Fibroblast of lung (primary cell): ENCODE results near the gene CLCA1. TPM values are rescaled to one million over a fixed set of nuclear protein-coding genes. Genes with fewer than 3 reads are reported as not detected.

Experiments used
- DNase-seq, 2 donors: peaks; one replicate each; pipeline versions ENCODE4 v3.0.0 to v3.0.0-alpha.2; 2010; ENCODE audit warnings: low read depth in 2 of 2
- H2AFZ ChIP-seq: 2 replicates; pipeline ENCODE4 v1.5.1; 2012; ENCODE audit warnings: low read length, control low read depth, inconsistent platforms
- H3K27ac ChIP-seq: 2 replicates; pipeline ENCODE4 v1.5.1; 2011; ENCODE audit warnings: low read length, control low read depth; ENCODE audit not compliant: insufficient read depth
- H3K27me3 ChIP-seq: 2 replicates; pipeline ENCODE4 v1.5.1; 2011; ENCODE audit warnings: mild to moderate bottlenecking, low read length; ENCODE audit not compliant: control insufficient read depth, insufficient read depth
- H3K36me3 ChIP-seq: 2 replicates; pipeline ENCODE4 v1.5.1; 2011; ENCODE audit warnings: low read length; ENCODE audit not compliant: control insufficient read depth, insufficient read depth
- H3K4me1 ChIP-seq: 2 replicates; pipeline ENCODE4 v1.5.1; 2011; ENCODE audit warnings: low read length; ENCODE audit not compliant: control insufficient read depth, insufficient read depth; ENCODE audit errors: extremely low read depth
- H3K4me2 ChIP-seq: 2 replicates; pipeline ENCODE4 v1.5.1; 2011; ENCODE audit warnings: low read length, control low read depth; ENCODE audit not compliant: insufficient read depth; ENCODE audit errors: extremely low read depth
- H3K4me3 ChIP-seq, 4 experiments: fragments of 200-600 bp in 1 of 4; sonication (generic) in 1 of 4; replicated peaks in 1 of 4; 2 replicates each; pipeline ENCODE4 v1.5.1; 2011 to 2016; ENCODE audit warnings: low read length in 4 of 4, low read depth in 3 of 4, mild to moderate bottlenecking in 3 of 4, control low read depth in 2 of 4, inconsistent platforms in 1 of 4, mixed read lengths in 1 of 4; ENCODE audit not compliant: insufficient read depth in 1 of 4; ENCODE audit errors: control extremely low read depth in 1 of 4
- H3K79me2 ChIP-seq: 2 replicates; pipeline ENCODE4 v1.5.1; 2012; ENCODE audit warnings: mild to moderate bottlenecking, low read length, inconsistent platforms; ENCODE audit not compliant: control insufficient read depth, insufficient read depth
- H3K9ac ChIP-seq: 2 replicates; pipeline ENCODE4 v1.5.1; 2011; ENCODE audit warnings: mild to moderate bottlenecking, low read length, control low read depth; ENCODE audit not compliant: insufficient read depth
- H3K9me3 ChIP-seq: 2 replicates; pipeline ENCODE4 v1.5.1; 2012; ENCODE audit warnings: low read depth, low read length; ENCODE audit not compliant: control insufficient read depth, insufficient read depth
- H4K20me1 ChIP-seq: 2 replicates; pipeline ENCODE4 v1.5.1; 2011; ENCODE audit warnings: low read length; ENCODE audit not compliant: control insufficient read depth, insufficient read depth; ENCODE audit errors: extremely low read depth
- CTCF ChIP-seq, 2 donors: IDR thresholded peaks in 1 of 2; conservative IDR thresholded peaks in 1 of 2; 1 replicate in 1 of 2; 2 replicates in 1 of 2; pipeline ENCODE4 v1.5.1; 2011 to 2012; ENCODE audit warnings: low read length in 2 of 2, control low read depth in 1 of 2, inconsistent platforms in 1 of 2, low read depth in 1 of 2, mild to moderate bottlenecking in 1 of 2
- EZH2 ChIP-seq: IDR thresholded peaks from 2 replicates; pipeline ENCODE4 v1.5.1; 2012; ENCODE audit warnings: low read length, control low read depth, mild to moderate bottlenecking; ENCODE audit errors: missing control alignments
- polyA minus RNA-seq: library from RNA; depleted of rRNA, polyadenylated mRNA; stranded (reverse); fragments of >200 nt; gene quantifications from 2 replicates; pipeline ENCODE4 v1.2.3, GENCODE V29; 2011; ENCODE audit warnings: low replicate concordance
- polyA plus RNA-seq, 2 donors: library from polyadenylated mRNA; depleted of rRNA in 1 of 2; stranded (reverse) in 1 of 2; unstranded in 1 of 2; fragments of >200 nt; gene quantifications; 2 replicates each; pipeline ENCODE4 v1.2.1, GENCODE V29; 2011 to 2012; ENCODE audit warnings: missing spikeins in 1 of 2
- total RNA-seq: library from RNA; depleted of rRNA; stranded (reverse); fragments of >200 nt; gene quantifications from 2 replicates; pipeline ENCODE4 v1.2.1, GENCODE V29; 2014

Gene CLCA1
- not detected in 2 replicates for total RNA-seq
- polyA plus RNA-seq = 0.01 TPM in 1 of 2 replicates, not detected in the other
- not detected in 2 replicates for polyA plus RNA-seq (2012)
- polyA minus RNA-seq = not detected in 2 replicates

GRCh38 chr1:86468501-86468977 lies at the start of gene CLCA1:
Gene CLCA1 (plus strand): TSS chr1:86468927. CDS start chr1:86468972, 45 bp downstream.
- H2AFZ ChIP-seq = no peak within 1 kb of the TSS

GRCh38 chr1:86419277-86419903 lies 49.3 kb upstream of the CLCA1 start:
- H3K4me2 ChIP-seq = no peak overlapping the region
- no peak overlapping the region for H3K9ac ChIP-seq
- H3K9me3 ChIP-seq = no peaks in the 10 kb centered on the region
- H4K20me1 ChIP-seq = no peaks in the 10 kb centered on the region
- H2AFZ ChIP-seq = no peak overlapping the region
- peak; percentile 24 to 45 for DNase-seq
- no peak overlapping the region for H3K27ac ChIP-seq
- H3K4me3 ChIP-seq = no peak overlapping the region
- no peaks in the 10 kb centered on the region for H3K27me3 ChIP-seq
- no peaks in the 10 kb centered on the region for H3K4me1 ChIP-seq
- TF ChIP-seq EZH2 (no peak), CTCF (conservative IDR thresholded peaks at IDR 0.05 in 1 of 2, IDR thresholded peaks at IDR 0.05 in 1 of 2; ENCODE audit: low read depth in 1 of 2, low read length in 2 of 2) (peak; percentile 68 to 81)
- H3K79me2 ChIP-seq = no peaks in the 10 kb centered on the region
- H3K36me3 ChIP-seq = no peaks in the 10 kb centered on the region

More at GRCh38 chr1:86468501-86468977, at the start of gene CLCA1:
- no peaks in the 10 kb centered on the region for H3K27me3 ChIP-seq
- no peak for TF ChIP-seq EZH2
- TF ChIP-seq CTCF (conservative IDR thresholded peaks at IDR 0.05 in 1 of 2, IDR thresholded peaks at IDR 0.05 in 1 of 2; ENCODE audit: low read depth in 1 of 2, low read length in 2 of 2) = no peak
- no peak within 1 kb of the TSS for H3K4me2 ChIP-seq
- no peaks in the 10 kb centered on the region for H4K20me1 ChIP-seq
- no peak within 1 kb of the TSS for H3K4me3 ChIP-seq
- no peaks in the 10 kb centered on the region for H3K36me3 ChIP-seq
- H3K79me2 ChIP-seq = no peaks in the 10 kb centered on the region
- H3K4me1 ChIP-seq = no peaks in the 10 kb centered on the region
- no peak for DNase-seq
- no peak within 1 kb of the TSS for H3K9ac ChIP-seq
- no peaks in the 10 kb centered on the region for H3K9me3 ChIP-seq
- no peak within 1 kb of the TSS for H3K27ac ChIP-seq

- Histone ChIP-seq H3K4me1 (no peaks in the 10 kb centered on the region), H3K36me3 (no peaks in the 10 kb centered on the region), H3K27me3 (no peaks in the 10 kb centered on the region), H2AFZ (no peak overlapping the region), H3K27ac (no peak overlapping the region), H3K4me2 (no peak overlapping the region), H4K20me1 (no peaks in the 10 kb centered on the region), H3K79me2 (no peaks in the 10 kb centered on the region), H3K9ac (no peak overlapping the region), H3K4me3 (no peak overlapping the region), H3K9me3 (no peaks in the 10 kb centered on the region)
- no peak for TF ChIP-seq EZH2
- TF ChIP-seq CTCF (conservative IDR thresholded peaks at IDR 0.05 in 1 of 2, IDR thresholded peaks at IDR 0.05 in 1 of 2; ENCODE audit: low read depth in 1 of 2, low read length in 2 of 2) = no peak
- DNase-seq = peak; percentile 26 to 37
These were observed 47.0 kb upstream of the CLCA1 start for GRCh38 chr1:86421601-86422280.
